ENCODE results near the gene FUOM. TPM values are rescaled to one million over a fixed set of nuclear protein-coding genes. Genes with fewer than 3 reads are reported as not detected.

The FUOM gene
- total and polyA plus RNA-seq, 4 donors: 15.2 to 54.8 (median 24.9) TPM

DNA sequence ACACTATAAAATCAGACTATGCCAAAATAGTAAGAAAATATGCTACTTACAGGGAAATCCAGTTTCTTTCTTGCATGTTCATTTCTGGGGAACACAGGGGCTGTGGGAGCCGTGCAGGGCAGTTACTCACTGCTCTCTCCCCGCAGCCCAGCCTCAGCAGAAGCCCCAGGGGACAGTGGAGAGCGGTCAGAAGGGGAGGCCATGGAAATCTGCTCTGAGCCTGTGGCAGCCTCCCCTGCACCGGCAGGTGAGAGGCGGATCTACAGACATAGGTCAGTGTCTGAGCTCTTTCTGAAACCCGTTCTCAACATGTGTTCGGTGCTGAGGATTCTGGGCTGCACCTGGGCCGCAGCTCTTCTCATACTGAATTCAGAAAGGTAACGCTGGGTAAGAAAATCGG lies 46.2 kb downstream of the FUOM start:
- Histone ChIP-seq H3K27ac (ENCODE audit: low read depth in 1 of 2, low read length in 2 of 2) (no peak overlapping the region), H3K27me3 (ENCODE audit: control insufficient read depth in 1 of 2, insufficient read depth in 2 of 2, low read length in 1 of 2) (no peaks in the 10 kb centered on the region), H3K9me3 (ENCODE audit: control insufficient read depth, low read length) (no peaks in the 10 kb centered on the region), H3K36me3 (ENCODE audit: control insufficient read depth in 1 of 2, insufficient read depth in 2 of 2, low read length in 1 of 2) (peaks cover 0 to 2% of the 10 kb centered on the region in 2 donors), H3K4me1 (ENCODE audit: control insufficient read depth in 1 of 2, insufficient read depth in 2 of 2, low read length in 2 of 2) (no peaks in the 10 kb centered on the region), H3K4me3 (ENCODE audit: low read length in 2 of 2) (no peak overlapping the region)
- peak in 1 of 2 donors; percentile 37 for DNase-seq
- no peak for ATAC-seq (ENCODE audit: low FRiP score)
- intact Hi-C loops (cut with DNase I): loop anchor here in 1 of 2 donors (5.0 kb wide), 1 partner anchor 61 kb away; the partner anchor contains the start of gene ECHS1
- 82 to 90% methylated on average over 10 of the region's 10 CpGs for WGBS, 2 donors

DNA sequence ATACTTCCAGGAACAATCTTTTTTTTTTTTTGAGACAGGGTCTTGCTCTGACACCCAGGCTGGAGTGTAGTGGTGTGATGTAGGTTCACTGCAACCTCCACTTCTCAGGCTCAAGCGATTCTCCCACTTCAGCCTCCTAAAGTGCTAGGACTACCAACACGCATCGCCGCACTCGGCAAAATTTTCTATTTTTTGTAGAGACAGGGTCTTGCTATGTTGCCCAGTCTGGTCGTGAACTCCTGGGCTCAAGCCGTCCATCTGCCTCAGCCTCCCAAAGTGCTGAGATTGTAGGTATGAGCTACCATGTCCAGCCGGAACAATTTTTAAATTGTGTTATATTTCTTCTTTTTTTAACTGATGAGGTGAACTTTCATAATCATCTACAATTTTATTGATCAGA lies 47.0 kb downstream of the FUOM start:
- H3K4me1 ChIP-seq (ENCODE audit: control insufficient read depth in 1 of 2, insufficient read depth in 2 of 2, low read length in 2 of 2): no peaks in the 10 kb centered on the region
- WGBS, 2 donors: 94% methylated on average over 8 of the region's 8 CpGs
- no peak for ATAC-seq (ENCODE audit: low FRiP score)
- intact Hi-C loops (cut with DNase I): loop anchor here in 1 of 2 donors (5.0 kb wide), 1 partner anchor 62 kb away; the partner anchor contains the start of gene ECHS1
- H3K36me3 ChIP-seq (ENCODE audit: control insufficient read depth in 1 of 2, insufficient read depth in 2 of 2, low read length in 1 of 2): peaks cover 0 to 2% of the 10 kb centered on the region in 2 donors
- H3K4me3 ChIP-seq (ENCODE audit: low read length in 2 of 2): no peak overlapping the region
- H3K9me3 ChIP-seq (ENCODE audit: control insufficient read depth, low read length): no peaks in the 10 kb centered on the region
- DNase-seq: peak in 1 of 2 donors; percentile 41
- H3K27me3 ChIP-seq (ENCODE audit: control insufficient read depth in 1 of 2, insufficient read depth in 2 of 2, low read length in 1 of 2): no peaks in the 10 kb centered on the region
- no peak overlapping the region for H3K27ac ChIP-seq (ENCODE audit: low read depth in 1 of 2, low read length in 2 of 2)

DNA sequence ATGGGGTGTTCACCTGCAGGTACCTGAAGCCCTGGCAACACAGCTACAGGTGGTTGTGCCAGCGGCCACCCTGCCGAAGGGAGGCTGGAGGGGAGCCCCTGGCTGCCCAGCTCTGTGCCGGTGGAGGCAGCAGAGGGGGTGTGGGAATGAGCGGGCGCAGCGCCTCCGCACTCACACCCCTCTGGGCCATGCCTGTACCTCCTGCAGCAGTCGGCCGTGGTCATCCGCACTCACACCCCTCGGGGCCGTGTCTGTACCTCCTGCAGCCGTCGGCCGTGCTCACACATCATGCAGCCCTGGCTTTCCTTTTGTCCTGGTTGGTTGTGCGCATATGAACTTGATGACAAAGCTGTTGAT lies 47.4 kb downstream of the FUOM start:
- no peak for ATAC-seq (ENCODE audit: low FRiP score)
- H3K9me3 ChIP-seq (ENCODE audit: control insufficient read depth, low read length): no peaks in the 10 kb centered on the region
- no peaks in the 10 kb centered on the region for H3K4me1 ChIP-seq (ENCODE audit: control insufficient read depth in 1 of 2, insufficient read depth in 2 of 2, low read length in 2 of 2)
- H3K27ac ChIP-seq (ENCODE audit: low read depth in 1 of 2, low read length in 2 of 2): no peak overlapping the region
- no peak overlapping the region for H3K4me3 ChIP-seq (ENCODE audit: low read length in 2 of 2)
- intact Hi-C loops (cut with DNase I): loop anchor here in 1 of 2 donors (5.0 kb wide), 1 partner anchor 62 kb away; the partner anchor contains the start of gene ECHS1
- H3K36me3 ChIP-seq (ENCODE audit: control insufficient read depth in 1 of 2, insufficient read depth in 2 of 2, low read length in 1 of 2): peaks cover 0 to 2% of the 10 kb centered on the region in 2 donors
- DNase-seq: peak; percentile 54 to 78
- 96% methylated on average over 16 of the region's 16 CpGs for WGBS, 2 donors
- no peaks in the 10 kb centered on the region for H3K27me3 ChIP-seq (ENCODE audit: control insufficient read depth in 1 of 2, insufficient read depth in 2 of 2, low read length in 1 of 2)

DNA sequence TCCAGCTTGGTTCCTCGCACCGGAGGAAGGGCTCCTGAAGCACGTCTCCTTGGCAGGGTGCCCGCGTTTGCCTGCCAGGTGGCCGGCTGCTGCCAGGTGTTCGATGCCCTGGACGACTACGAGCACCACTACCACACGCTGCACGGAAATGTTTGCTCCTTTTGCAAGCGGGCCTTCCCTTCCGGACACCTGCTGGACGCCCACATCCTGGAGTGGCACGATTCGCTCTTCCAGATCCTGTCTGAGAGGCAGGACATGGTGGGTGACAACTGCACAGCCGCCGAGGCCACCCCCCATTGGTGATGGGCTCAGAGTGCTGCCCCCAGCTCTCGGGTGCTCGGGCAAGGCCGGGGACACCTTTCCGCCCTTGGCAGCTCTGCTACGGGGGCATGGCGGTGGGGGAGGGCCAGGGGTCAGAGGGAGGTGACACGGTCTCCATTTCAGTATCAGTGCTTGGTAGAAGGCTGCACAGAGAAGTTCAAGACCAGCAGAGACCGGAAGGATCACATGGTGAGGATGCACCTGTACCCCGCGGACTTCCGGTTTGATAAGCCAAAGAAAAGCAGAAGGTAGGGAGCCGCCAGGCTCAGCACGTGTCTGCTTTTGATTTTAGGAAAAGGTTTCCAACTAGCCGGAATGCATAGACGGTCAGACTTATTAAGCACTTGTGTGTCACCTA lies 48.0 kb downstream of the FUOM start:
- WGBS, 2 donors: 92 to 93% methylated on average over 33 of the region's 33 CpGs
- Histone ChIP-seq H3K27ac (ENCODE audit: low read depth in 1 of 2, low read length in 2 of 2) (no peak overlapping the region), H3K36me3 (ENCODE audit: control insufficient read depth in 1 of 2, insufficient read depth in 2 of 2, low read length in 1 of 2) (peaks cover 0 to 2% of the 10 kb centered on the region in 2 donors), H3K27me3 (ENCODE audit: control insufficient read depth in 1 of 2, insufficient read depth in 2 of 2, low read length in 1 of 2) (no peaks in the 10 kb centered on the region), H3K4me3 (ENCODE audit: low read length in 2 of 2) (no peak overlapping the region), H3K4me1 (ENCODE audit: control insufficient read depth in 1 of 2, insufficient read depth in 2 of 2, low read length in 2 of 2) (no peaks in the 10 kb centered on the region), H3K9me3 (ENCODE audit: control insufficient read depth, low read length) (no peaks in the 10 kb centered on the region)
- ATAC-seq (ENCODE audit: low FRiP score) (no peak), DNase-seq (peak; percentile 57 to 81)
- intact Hi-C loops (cut with DNase I): loop anchor here (2.0 to 5.0 kb wide), 3 partner anchors 47 to 67 kb away; partner anchors contain the start of genes ECHS1 (in 1 of the 2) and PAOX (in 1 of the 2)

DNA sequence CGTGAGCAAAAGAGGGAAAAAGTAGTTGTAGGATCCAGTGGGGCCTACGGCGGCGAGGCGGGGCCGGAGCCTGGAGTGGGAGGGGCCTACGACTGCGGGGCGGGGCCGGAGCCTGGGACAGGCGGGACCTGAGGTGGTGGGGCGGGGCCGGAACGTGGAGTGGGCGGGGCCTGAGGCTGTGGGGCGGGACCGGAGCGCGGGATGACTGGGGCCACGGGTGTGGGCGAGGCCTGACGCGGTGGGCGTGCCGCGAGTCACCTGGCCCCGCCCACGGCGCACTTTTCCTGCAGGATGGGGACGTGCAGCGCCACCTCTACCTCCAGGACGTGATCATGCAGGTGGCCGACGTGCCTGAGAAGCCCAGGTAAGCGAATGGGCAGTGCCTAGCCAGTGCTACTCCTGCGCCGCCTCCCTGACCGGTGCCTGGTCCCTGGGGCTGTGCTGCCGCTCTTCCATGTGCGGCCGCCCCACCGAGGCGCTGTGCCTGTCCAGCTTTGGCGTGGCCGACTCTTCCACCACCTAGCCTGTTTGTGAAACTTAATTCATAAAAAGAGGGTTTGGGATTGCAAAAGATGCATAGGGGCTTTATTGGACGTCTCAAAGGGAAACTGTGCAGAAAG lies 48.6 kb downstream of the FUOM start:
- WGBS, 2 donors: 25 to 28% methylated on average over 42 to 46 of the region's 46 CpGs

DNA sequence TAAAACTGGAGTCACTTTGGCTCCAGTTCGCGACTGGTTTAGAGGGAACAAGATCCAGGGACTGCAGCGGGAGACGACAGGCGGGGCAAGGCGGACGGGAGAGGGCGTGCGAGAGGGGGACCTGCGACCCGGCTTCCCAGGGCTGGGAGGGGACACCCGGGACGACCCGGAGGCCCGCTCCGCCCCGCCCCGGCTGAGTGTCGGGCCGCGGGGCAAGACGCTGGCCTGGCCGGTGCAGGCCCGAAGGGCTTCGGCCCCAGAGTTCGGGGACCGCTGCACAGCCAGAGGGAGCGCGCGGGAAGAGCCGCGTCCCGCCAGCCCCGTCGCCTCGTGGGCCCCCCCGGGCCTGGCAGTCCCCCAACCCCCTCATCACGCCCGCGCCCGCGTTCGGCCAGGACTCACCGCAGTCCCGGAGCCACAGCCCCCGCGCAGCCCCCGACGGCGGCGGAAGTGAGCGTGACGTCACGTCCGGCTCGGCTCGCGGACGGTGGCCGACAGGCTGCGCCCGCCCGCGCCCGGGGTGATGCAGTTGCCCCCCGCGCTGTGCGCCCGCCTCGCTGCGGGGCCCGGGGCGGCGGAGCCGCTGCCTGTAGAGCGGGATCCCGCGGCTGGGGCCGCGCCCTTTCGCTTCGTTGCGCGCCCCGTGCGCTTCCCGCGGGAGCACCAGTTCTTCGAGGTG lies 49.3 kb downstream of the FUOM start, which contains the start of the genes TUBGCP2 and ZNF511:
TUBGCP2 (minus strand) TSS at position 452 of the 679 bp plus-strand sequence. CDS start 5,931 bp downstream, outside the sequence.
ZNF511 (plus strand) TSS at position 494 of the 679 bp plus-strand sequence; CDS start at position 524, 30 bp downstream.
- no peaks in the 10 kb centered on the region for H3K4me1 ChIP-seq (ENCODE audit: control insufficient read depth in 1 of 2, insufficient read depth in 2 of 2, low read length in 2 of 2)
- peak within 1 kb of the TSS; percentile 65 to 86 for H3K4me3 ChIP-seq (ENCODE audit: low read length in 2 of 2)

More for the DNA sequence above, 48.6 kb downstream of the FUOM start:
- Histone ChIP-seq H3K4me3 (ENCODE audit: low read length in 2 of 2) (peak overlapping the region; percentile 65 to 86), H3K4me1 (ENCODE audit: control insufficient read depth in 1 of 2, insufficient read depth in 2 of 2, low read length in 2 of 2) (no peaks in the 10 kb centered on the region), H3K36me3 (ENCODE audit: control insufficient read depth in 1 of 2, insufficient read depth in 2 of 2, low read length in 1 of 2) (peaks cover 0 to 2% of the 10 kb centered on the region in 2 donors), H3K27me3 (ENCODE audit: control insufficient read depth in 1 of 2, insufficient read depth in 2 of 2, low read length in 1 of 2) (no peaks in the 10 kb centered on the region), H3K27ac (ENCODE audit: low read depth in 1 of 2, low read length in 2 of 2) (peak overlapping the region in 1 of 2 donors; percentile 76), H3K9me3 (ENCODE audit: control insufficient read depth, low read length) (no peaks in the 10 kb centered on the region)
- intact Hi-C loops (cut with DNase I): loop anchor here in 1 of 2 donors (2.0 to 5.0 kb wide), 2 partner anchors 46 to 68 kb away; partner anchors contain the start of gene PAOX
- DNase-seq (peak; percentile 93 to 99), ATAC-seq (ENCODE audit: low FRiP score) (peak; percentile 97)

DNA sequence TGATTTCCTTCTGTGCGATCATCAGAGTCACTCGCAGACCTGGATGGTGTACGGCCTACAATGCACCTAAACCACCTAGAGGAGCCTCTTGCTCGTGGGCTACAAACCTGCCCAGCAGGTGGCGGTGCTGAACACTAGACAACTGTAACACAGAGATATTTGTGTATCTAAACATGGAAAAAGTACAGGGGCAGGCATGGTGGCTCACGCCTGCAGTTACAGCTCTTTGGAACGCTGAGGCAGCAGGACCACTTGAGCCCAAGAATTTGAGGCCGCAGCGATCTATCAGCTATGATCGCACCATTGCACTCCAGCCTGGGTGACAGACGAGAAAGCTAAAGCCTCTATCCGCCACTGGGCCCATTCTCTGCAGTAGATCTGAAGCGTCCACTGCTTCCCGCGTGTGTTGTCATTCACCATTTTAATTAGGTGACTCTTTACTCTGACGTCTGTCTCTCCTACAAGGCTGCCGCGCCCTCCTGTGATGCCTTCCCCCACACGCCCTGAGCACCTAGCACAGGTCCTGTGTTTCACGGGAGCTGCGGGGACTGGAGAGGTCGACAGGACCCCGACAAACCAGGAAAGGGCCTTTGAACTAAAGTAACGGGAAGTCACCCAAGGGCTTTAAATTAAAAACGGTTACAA lies 49.9 kb downstream of the FUOM start:
- no peak for ATAC-seq (ENCODE audit: low FRiP score)
- H3K4me1 ChIP-seq (ENCODE audit: control insufficient read depth in 1 of 2, insufficient read depth in 2 of 2, low read length in 2 of 2): no peaks in the 10 kb centered on the region

More for the DNA sequence above, 49.3 kb downstream of the FUOM start, which contains the start of the genes TUBGCP2 and ZNF511:
- ATAC-seq (ENCODE audit: low FRiP score): peak; percentile 94
- 1% methylated on average over 27 to 89 of the region's 89 CpGs for WGBS, 2 donors
- Histone ChIP-seq H3K27me3 (ENCODE audit: control insufficient read depth in 1 of 2, insufficient read depth in 2 of 2, low read length in 1 of 2) (no peaks in the 10 kb centered on the region), H3K27ac (ENCODE audit: low read depth in 1 of 2, low read length in 2 of 2) (peak within 1 kb of the TSS in 1 of 2 donors; percentile 76), H3K36me3 (ENCODE audit: control insufficient read depth in 1 of 2, insufficient read depth in 2 of 2, low read length in 1 of 2) (peaks cover 0 to 2% of the 10 kb centered on the region in 2 donors), H3K9me3 (ENCODE audit: control insufficient read depth, low read length) (no peaks in the 10 kb centered on the region)
- intact Hi-C loops (cut with DNase I): loop anchor here in 1 of 2 donors (2.0 to 5.0 kb wide), 2 partner anchors 46 to 69 kb away; partner anchors contain the start of gene PAOX
- peak; percentile 91 to 97 for DNase-seq

More for the DNA sequence above, 49.9 kb downstream of the FUOM start:
- Histone ChIP-seq H3K4me3 (ENCODE audit: low read length in 2 of 2) (peak overlapping the region; percentile 65 to 86), H3K27me3 (ENCODE audit: control insufficient read depth in 1 of 2, insufficient read depth in 2 of 2, low read length in 1 of 2) (no peaks in the 10 kb centered on the region), H3K36me3 (ENCODE audit: control insufficient read depth in 1 of 2, insufficient read depth in 2 of 2, low read length in 1 of 2) (peaks cover 0 to 2% of the 10 kb centered on the region in 2 donors), H3K27ac (ENCODE audit: low read depth in 1 of 2, low read length in 2 of 2) (no peak overlapping the region), H3K9me3 (ENCODE audit: control insufficient read depth, low read length) (no peaks in the 10 kb centered on the region)
- peak; percentile 80 to 83 for DNase-seq
- 8 to 10% methylated on average over 25 of the region's 25 CpGs for WGBS, 2 donors
- intact Hi-C loops (cut with DNase I): loop anchor here in 1 of 2 donors (2.0 to 5.0 kb wide), 2 partner anchors 45 to 69 kb away; partner anchors contain the start of gene PAOX
